ENCODE measurements around the gene ZNF37A.
"Not testable (repeated sequence)": the region's sequence is repeated elsewhere in the genome, so short reads cannot be mapped to it uniquely, and the experiment has no call there.

ZNF37A gene

DNA sequence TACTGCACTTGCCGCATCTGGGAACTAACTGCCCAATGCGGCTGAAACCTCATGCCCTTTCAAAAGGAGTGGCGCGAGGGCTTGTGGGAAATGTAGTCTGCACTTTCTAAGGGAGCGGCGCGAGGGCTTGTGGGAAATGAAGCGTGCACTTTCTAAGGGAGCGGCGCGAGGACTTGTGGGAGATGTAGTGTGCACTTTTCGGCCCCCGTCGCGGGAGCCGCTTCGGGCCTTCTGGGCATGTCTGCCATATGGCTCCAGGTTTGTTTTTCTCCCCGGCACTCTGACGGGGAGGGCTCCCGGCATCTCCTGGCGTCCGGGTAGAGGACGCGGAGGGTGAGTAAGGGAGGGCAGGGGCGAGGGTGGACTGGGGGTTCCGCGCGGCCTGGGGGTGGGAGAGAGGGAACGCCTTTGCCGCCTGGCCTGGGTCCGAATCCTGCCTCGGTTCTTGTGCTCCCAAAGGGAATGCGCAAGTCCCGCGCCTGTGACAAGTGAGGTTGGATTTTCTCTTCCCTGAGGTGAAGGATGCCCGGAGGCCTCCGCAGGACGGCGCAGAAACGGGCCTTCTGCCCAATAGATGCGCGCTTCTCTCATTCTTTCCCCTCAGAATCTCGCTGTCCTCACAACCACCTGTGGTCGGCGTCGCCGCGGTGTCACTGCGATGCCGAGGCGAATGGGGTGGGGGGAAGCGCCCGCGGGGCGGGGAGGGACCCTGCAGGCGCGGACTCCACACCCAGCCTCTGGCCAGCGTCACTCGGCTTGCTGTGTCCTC lies at the start of gene ZNF37A:
Gene ZNF37A (plus strand): TSS at position 180 of the 769 bp plus-strand sequence. CDS start 2,281 bp downstream, outside the sequence.
- peak; percentile 80 for DNase-seq (ENCODE audit: low read depth)

DNA sequence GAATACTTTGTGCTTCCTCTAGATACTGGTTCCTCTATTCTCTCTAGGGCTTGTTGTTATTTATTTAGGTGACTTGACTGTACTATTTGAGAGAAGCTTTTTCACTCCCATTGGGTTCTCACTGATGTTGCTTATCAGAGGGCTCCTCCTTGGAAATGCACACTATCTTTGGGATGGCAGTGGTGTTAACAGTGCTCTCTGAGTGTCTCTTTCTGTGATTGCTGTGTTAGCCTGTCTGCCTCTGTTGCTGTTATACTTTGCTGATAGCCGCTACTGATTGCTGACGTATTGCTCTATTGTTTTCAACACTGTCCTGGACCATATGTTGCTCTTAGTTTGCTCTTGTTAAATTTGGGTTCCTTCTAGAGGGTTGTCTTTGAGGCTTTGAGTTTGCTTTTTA lies 49.0 kb upstream of the ZNF37A start:
- DNase-seq (ENCODE audit: low read depth), result no peak

GRCh38 chr10:38047666-38048065 lies 46.5 kb upstream of the ZNF37A start:
- no peak for DNase-seq (ENCODE audit: low read depth)

DNA sequence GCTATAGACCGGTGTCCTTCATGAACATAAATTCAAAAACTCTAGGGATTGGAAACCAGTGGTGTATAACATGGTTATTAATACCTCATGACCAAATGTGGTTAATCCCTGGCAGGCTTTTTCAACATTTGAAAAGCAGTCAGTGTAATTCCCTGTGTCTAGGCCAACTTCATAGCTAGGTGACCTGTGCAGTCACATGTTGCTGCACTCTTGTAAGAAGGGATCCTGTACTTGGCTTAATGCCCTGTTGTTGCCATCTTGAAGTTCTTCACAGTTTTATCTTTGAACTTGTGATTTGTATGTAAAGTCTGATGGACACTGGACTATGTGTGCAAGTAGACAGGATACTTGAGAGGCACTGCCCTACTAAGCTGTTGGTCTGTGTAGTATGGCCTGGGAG lies 43.9 kb upstream of the ZNF37A start:
- DNase-seq (ENCODE audit: low read depth), result no peak

GRCh38 chr10:38054361-38054797 lies 39.8 kb upstream of the ZNF37A start:
- no peak for DNase-seq (ENCODE audit: low read depth)

GRCh38 chr10:38055274-38055894 lies 38.8 kb upstream of the ZNF37A start:
- DNase-seq (ENCODE audit: low read depth), result not testable (repeated sequence)

- not testable (repeated sequence) for DNase-seq (ENCODE audit: low read depth)
Measured at GRCh38 chr10:38069663-38070062, 24.5 kb upstream of the ZNF37A start.

- no peak for DNase-seq (ENCODE audit: low read depth)
Measured at GRCh38 chr10:38070501-38070900, 23.6 kb upstream of the ZNF37A start.

DNA sequence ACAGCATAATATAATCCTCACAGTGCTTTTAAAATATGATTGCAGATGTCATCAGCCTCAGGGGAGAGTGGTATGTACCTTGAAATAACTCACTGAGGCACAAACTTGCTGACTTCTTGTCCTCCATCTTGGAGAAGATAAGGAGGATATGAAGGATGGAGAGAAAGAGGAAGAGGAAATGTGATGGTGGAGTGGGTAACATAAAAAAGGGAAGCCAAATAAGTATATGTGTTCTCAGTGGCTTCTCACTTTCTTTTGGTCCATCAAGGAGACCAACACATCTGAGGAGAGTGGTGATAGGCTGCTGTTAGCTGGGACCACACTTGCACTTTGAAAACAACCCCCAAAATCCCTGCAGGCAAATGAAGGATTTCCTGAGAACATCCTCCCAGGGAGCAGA lies 21.6 kb upstream of the ZNF37A start:
- no peak for DNase-seq (ENCODE audit: low read depth)

DNA sequence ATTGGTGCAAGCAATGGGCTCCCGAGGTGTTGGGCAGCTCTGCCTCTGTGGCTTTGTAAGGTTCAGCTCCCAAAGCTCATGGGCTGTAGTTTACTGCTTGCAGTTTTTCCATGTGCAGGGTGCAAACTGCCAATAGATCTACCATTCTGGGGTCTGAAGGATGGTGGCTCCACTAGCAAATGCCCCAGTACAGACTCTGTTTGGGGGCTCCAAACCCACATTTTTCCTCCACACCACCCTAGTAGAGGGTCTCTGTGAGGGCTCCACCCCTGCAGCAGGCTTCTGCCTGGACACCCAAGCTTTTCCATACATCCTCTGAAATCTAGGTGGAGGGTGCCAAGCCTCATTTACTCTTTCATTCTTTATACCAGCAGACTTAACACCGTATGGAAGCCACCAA lies 17.4 kb upstream of the ZNF37A start:
- DNase-seq (ENCODE audit: low read depth), result no peak

GRCh38 chr10:38093318-38093717 lies 819 bp upstream of the ZNF37A start:
- DNase-seq (ENCODE audit: low read depth), result not testable (repeated sequence)

DNA sequence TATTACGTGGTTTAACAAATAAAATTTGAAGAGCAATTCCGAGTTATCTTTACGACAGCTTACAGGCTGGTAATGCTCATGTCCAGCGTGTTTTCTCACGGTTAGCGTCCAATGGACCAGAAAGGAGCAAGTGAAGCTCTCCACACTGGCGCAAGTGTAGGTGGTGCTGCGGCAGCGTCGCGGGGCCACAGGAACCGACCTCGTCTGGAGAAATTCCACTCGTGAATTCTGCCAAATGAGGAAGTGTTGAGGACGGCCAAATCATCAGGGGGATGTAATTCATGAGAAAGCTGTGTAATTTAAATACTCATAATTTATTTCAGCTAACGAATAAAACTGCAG lies 350 bp upstream of the ZNF37A start:
- no peak for DNase-seq (ENCODE audit: low read depth)

- DNase-seq (ENCODE audit: low read depth), result no peak
Measured at GRCh38 chr10:38094927-38095574, 914 bp downstream of the ZNF37A start.

- no peak for DNase-seq (ENCODE audit: low read depth)
Measured at GRCh38 chr10:38102880-38103279, 8.7 kb downstream of the ZNF37A start.

DNA sequence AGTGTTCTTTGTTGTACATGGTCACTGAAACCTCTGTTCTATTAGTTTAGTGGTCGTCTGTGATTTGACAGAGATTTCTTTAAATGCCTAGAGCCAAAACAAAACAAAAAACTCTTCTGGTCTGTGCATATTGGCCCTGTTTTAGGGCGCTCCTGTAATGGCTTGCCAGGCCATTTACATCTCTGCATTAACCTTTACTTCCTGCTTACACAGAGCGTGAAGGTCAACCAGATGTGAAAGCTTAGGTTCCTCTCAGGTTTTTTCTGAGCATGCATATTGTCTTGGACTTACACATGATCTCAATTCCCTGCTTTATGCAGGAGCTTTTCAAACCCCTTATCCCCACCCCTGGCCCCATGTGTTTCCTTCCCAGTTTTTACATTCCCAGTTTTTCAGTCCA lies 9.6 kb downstream of the ZNF37A start:
- DNase-seq (ENCODE audit: low read depth), result no peak

GRCh38 chr10:38112159-38112558 lies 18.0 kb downstream of the ZNF37A start:
- DNase-seq (ENCODE audit: low read depth), result no peak

GRCh38 chr10:38118072-38118807 lies 24.1 kb downstream of the ZNF37A start:
- no peak for DNase-seq (ENCODE audit: low read depth)

GRCh38 chr10:38119038-38119437 lies 24.9 kb downstream of the ZNF37A start:
- no peak for DNase-seq (ENCODE audit: low read depth)

GRCh38 chr10:38127812-38128211 lies 33.7 kb downstream of the ZNF37A start:
- DNase-seq (ENCODE audit: low read depth), result no peak

DNA sequence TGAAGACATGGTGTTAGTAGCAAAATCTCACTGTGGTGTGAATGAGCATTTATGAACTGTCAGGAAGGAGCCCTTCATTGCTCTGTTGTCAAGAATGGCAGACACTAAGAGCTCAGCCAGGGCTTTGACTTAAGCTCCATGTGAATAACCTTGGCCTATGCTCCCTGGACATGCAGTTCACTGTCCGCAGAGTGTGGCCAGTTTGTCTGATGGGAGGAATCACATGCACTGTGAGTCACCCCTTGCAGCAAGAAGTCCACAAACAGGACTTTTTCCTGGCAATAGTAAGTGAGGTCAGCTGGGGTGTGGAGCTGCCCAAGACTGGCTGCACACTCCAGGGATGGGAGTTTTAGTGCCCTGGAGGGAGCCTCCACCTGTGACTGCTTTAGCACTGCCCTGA lies 49.5 kb downstream of the ZNF37A start:
- DNase-seq (ENCODE audit: low read depth), result no peak

GRCh38 chr10:38146579-38147333 lies 52.6 kb downstream of the ZNF37A start:
- DNase-seq (ENCODE audit: low read depth), result no peak

DNA sequence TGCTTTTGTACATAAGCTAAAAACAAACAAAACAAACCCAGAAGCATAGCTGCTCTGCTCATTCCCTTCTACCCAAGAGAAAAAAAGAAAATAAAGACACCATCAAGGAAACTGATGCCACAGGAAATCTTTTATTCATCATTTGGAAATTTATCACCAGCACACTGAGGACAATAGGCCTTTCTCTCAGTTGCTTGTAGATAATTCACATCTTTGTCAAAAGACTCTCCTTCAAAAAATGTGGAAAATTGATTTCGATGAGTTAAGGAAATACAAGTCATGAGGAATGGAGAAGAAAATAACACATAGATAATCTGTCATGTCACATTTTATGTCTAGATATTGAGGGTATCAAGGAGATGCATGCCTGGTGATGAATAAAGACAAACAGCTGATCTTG lies 53.5 kb downstream of the ZNF37A start:
- DNase-seq (ENCODE audit: low read depth), result no peak

All from stimulated activated CD8-positive, alpha-beta memory T cell treated with anti-CD3 and anti-CD28 coated beads, Interleukin-12 subunit alpha, Interleukin-12 subunit beta, amount 100 ng/mL, for 4 hours (primary cell).